DMS 273 treated with DMSO at 0.1 percent for 48 hours (cell line): ENCODE data around the gene SASH1.
A peak's percentile ranks its signal among the peaks of the same experiment; 100 is the strongest.

ENCODE experiments used
- DNase-seq: peaks from one replicate; lab custom pipeline; 2025; lab: John Stamatoyannopoulos, UW

The SASH1 gene

GRCh38 chr6:148548749-148549140 lies 206.1 kb downstream of the SASH1 start:
- no peak for DNase-seq

GRCh38 chr6:148550569-148550968 lies 207.9 kb downstream of the SASH1 start:
- no peak for DNase-seq

GRCh38 chr6:148551226-148551625 lies 208.6 kb downstream of the SASH1 start:
- DNase-seq: no peak

- no peak for DNase-seq
These were observed 213.8 kb downstream of the SASH1 start for GRCh38 chr6:148556410-148556809.

GRCh38 chr6:148557796-148558321 lies 215.2 kb downstream of the SASH1 start:
- DNase-seq: no peak

- no peak for DNase-seq
These were observed 217.3 kb downstream of the SASH1 start for GRCh38 chr6:148559848-148560433.

- DNase-seq: no peak
These were observed 219.0 kb downstream of the SASH1 start for GRCh38 chr6:148561629-148562028.

- no peak for DNase-seq
These were observed 220.4 kb downstream of the SASH1 start for GRCh38 chr6:148563066-148563465.

GRCh38 chr6:148564494-148565035 lies 221.9 kb downstream of the SASH1 start:
- no peak for DNase-seq

- no peak for DNase-seq
These were observed 222.8 kb downstream of the SASH1 start for GRCh38 chr6:148565321-148565926.

- DNase-seq: no peak
These were observed 223.5 kb downstream of the SASH1 start for GRCh38 chr6:148565930-148566663.

GRCh38 chr6:148566664-148567350 lies 224.2 kb downstream of the SASH1 start:
- DNase-seq: no peak

- no peak for DNase-seq
These were observed 227.8 kb downstream of the SASH1 start for GRCh38 chr6:148570456-148570855.

GRCh38 chr6:148572676-148573335 lies 230.2 kb downstream of the SASH1 start:
- no peak for DNase-seq

- DNase-seq: no peak
These were observed 231.3 kb downstream of the SASH1 start for GRCh38 chr6:148573922-148574321.

- peak; percentile 18 for DNase-seq
These were observed 235.2 kb downstream of the SASH1 start for GRCh38 chr6:148577687-148578488.

GRCh38 chr6:148578489-148578814 lies 235.8 kb downstream of the SASH1 start:
- DNase-seq: no peak

- DNase-seq: no peak
These were observed 236.4 kb downstream of the SASH1 start for GRCh38 chr6:148578837-148579565.

- DNase-seq: no peak
These were observed 237.8 kb downstream of the SASH1 start for GRCh38 chr6:148580442-148580841.

GRCh38 chr6:148583631-148584030 lies 241.0 kb downstream of the SASH1 start:
- DNase-seq: no peak
